T-helper 2 cell (primary cell): ENCODE measurements around the gene HERC2.
"Not testable (repeated sequence)": the region's sequence is repeated elsewhere in the genome, so short reads cannot be mapped to it uniquely, and the experiment has no call there.

Experiments used
- DNase-seq, 5 experiments: peaks; one replicate each; pipeline versions ENCODE4 v3.0.0 to v3.0.0-alpha.2; 2012 to 2022

HERC2 gene

DNA sequence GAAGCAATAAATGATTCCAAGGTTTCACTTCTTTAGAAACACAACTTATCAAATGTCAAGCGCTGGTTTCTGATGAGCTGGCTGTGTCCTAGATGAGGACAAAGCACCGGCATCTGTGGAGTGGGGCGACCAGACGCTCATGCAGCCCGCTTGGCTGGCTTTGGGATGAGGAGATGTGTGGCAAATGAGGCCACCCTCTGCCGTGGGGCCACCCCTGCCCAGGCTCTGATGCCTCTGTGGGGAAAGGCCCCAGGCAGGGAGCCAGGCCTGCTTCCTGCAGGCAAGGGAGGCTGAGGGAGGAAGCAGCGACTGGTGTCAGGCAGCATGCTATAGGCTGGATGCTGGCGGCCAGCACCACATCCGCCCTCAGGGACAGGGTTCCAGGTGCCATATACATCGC lies 102.9 kb downstream of the HERC2 start:
- DNase-seq = no peak

DNA sequence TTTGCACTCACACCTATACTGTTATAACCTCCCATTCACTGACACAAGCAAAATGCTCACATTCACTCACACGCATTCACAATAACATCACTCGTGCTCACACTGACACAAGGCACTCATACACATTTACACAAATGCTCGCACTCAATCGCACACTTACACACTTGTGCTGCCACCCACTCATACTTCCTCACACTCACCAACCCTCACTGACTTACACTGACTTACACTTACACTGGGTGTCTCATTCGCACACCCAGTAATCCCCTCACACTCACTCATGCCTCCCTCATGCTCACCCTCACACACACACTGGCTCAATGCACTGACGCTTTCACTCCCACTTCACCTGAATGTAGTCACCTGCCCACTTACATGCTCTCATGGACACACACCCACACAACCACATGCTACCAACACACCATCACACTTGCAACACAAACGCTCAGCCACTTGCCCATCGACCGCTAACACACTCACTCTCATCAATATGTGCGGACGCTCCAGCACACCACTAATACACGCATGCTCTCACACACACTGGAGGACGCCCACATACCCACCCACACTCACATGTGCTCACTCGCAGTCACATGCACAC lies 104.9 kb downstream of the HERC2 start:
- DNase-seq = not testable (repeated sequence)

DNA sequence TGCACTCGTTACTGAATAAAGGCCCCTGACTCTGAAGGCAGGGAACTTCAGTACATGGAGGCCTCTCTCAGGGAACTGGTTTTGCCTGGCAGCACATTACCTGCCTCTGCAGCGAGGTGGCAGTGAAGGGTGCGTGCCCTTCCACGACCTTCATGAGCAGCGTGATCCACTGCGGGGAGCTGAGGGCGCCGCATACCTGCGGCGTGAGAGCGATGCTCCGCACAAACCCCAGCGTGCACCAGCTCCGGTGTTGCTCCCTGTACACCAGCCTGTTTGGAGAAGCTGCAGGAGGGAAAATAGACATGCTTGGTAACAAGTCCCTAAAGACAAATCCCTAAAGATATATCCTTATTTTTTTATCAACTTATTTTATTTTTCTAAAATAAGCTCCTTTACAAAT lies 106.5 kb downstream of the HERC2 start:
- DNase-seq = not testable (repeated sequence)

DNA sequence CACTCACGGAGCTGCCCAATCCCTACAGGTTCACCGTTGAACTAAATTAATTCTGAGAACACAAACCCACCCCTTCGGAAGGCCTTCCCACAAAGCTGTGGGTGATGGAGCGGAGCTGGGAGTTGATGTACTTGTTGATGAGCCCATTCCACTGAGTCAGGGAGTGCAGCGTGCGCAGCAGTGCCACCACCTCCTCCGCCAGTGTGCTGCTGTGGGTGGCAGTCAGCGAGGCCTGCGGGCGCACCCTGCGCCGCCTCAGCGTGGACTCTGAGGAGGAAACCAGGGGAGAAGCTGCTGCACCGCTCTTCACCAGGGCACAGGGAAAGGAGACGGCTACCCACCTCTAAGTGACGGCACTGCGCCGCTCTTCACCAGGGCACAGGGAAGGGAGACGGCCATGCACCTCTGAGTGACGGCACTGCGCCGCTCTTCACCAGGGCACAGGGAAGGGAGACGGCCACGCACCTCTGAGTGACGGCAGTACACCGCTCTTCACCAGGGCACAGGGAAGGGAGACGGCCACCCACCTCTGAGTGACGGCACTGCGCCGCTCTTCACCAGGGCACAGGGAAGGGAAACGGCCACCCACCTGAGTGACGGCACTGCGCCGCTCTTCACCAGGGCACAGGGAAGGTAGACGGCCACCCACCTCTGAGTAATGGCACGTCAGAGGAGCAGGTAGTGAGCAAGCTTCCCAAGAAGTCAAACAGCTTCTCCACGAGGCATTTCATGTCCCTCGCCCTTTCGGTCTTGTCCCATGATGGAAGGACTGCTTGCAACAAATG lies 107.8 kb downstream of the HERC2 start:
- not testable (repeated sequence) for DNase-seq

DNA sequence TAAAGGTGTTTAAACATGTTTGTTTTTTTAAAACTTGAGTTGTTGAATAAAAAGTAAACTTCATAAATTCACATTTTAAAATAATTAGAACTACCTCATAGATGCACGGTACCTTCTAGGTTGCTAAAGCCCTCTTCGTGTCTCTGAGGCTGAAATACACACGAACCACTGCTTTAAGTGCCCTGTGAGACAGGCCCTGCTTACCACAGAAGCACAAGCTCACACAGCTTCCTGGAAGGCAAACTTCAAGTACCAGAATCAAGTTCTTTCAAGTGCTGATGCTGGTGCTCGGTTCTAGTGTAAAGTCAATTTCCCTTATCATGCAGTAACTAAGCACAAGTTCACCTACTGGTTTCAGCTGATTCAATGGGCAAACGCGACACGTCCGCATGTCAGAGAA lies 108.6 kb downstream of the HERC2 start:
- DNase-seq = not testable (repeated sequence)

DNA sequence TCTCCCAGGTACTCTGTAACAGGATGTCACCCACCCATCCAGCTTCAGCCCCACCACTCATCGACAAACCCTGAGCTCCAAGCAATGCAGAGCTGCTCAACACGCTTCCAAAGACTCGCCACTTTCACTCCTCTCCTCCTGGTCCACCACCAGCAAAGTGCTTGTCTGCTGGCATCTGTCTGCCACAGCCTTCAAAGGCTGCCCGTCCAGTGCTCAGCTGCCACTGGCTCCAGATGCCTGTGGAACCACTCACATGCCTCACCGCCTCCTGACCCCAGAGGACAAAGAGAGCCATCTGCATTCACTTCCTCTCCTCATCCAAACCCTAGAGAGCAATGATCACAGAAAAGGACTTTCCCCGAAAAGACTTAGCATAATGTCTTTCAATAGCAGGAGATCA lies 113.4 kb downstream of the HERC2 start:
- no peak for DNase-seq

DNA sequence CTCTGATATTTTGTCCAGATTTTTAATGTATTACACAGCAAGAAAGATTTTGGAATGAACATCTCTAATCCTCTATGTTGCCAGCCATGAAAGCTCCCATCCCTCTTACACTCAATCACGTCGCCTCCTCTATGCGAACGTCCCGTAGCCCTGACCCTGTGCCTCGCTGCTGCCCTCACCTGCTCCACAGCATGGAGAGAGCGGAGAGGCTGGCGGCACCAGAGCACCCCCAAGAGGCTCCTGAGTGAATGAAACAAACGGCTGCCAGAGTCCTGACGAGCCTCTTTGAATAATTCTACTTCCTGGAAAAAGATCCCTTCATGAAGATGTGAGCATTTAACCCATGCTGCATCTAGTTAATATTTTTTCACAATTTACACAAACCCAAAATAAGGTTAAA lies 116.3 kb downstream of the HERC2 start:
- not testable (repeated sequence) for DNase-seq

DNA sequence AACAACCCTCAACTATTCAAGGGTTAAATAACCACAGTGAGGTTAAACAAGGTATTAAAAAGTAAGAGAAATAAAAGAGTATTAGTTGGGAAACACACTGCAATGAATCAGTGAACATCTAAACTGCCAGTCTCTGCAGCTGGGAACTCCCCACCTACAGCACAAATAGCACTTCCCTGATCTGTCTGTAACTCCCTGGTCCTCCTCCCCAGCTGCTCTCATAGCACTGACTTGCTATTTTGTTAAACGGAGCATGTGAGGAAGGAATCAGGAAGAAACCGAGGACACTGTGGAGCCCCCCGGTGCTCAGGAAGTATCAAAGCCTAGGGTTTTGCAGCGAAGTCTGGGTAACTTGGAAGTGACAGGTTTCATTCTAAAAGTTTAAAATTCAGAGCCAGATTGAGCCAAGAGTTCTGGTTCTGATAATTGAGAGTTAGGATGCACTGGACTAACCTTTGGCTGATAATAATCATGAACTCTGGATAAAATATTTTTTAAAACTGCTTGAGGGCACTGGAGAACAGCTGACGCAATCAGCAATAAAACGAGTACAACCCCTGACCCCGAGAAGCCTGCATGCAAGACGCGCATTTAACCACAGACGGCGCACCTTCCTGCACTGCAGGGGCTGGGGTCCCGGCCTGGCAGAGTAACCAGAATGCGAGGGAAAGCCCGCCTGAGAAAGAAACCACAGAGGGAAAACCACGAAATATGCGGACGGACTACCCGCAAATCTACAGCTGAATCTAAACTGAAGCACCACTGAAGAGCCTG lies 118.7 kb downstream of the HERC2 start:
- DNase-seq = peak in 1 of 5 experiments; percentile 56

DNA sequence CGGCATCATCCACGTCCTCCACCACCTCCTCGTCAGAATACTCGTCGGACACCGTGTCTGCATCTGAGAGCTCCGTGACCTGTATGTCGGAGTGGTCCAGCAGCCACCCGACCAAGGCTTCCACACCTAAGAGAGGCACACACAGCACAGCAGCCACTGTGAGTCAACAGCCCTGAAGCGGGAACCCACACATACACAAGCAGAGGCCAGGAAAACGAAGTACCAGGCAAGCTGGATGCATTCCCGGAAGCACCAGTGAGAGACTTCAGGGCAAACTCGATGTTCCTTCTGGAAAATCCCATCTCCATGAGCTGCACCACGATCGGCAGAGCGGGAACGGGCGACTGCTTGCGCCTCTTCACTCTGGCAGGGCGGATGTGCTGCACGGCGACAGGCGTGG lies 119.9 kb downstream of the HERC2 start:
- DNase-seq = not testable (repeated sequence)

DNA sequence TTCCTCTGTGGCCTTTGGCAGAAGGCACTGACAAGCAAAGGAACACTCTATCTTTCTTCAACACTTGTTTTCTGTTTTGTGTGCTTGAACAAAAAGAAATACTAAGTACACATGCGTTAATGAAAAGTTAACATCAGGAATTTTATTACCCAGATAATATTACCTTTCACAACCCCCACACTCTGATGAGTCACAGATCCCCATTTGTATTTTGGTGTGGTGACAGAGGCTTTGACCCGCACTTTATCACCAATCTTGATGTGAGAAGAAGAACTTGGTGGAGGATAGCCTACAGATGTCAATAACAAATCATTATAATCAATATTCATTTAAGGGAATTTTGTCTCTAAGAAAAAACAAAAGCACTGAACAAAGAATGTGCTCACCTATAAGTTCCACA lies 123.8 kb downstream of the HERC2 start:
- DNase-seq = not testable (repeated sequence)

DNA sequence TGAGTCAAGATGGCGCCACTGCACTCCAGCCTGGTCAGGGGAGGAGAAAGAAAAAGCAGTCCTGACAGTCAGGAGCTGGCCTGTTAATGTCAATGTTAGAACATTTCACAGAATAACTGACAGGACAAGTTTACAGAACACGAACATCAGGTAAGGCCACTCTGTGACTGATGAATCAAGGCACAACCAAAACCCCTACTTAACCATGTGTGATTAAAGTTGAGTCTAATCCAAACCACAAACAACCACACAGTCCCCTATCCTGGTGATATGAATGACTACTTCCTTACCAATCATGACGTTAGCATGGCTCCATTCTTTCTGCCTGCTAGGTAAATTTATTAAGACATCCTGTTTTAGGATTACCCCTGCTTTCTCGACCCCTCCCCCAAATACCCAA lies 124.3 kb downstream of the HERC2 start:
- peak in 1 of 5 experiments; percentile 83 for DNase-seq

DNA sequence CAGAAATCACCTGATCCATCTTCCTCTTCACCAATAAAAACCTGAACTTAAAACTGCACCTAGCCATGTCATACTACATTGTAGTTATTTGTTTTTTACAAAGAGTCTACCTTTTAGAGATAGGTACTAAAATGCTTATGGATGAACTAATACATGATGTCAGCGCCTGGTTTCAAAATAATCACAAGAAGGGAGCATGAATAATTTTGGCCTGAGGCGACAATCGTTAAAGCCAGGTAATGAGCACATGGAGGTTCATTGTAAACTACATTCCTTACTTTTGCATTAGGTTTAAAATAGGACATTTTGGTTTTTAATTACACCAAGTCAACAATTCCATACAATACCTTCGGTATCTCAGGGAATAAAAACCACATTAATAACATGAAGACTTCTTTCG lies 125.4 kb downstream of the HERC2 start:
- DNase-seq = not testable (repeated sequence)

DNA sequence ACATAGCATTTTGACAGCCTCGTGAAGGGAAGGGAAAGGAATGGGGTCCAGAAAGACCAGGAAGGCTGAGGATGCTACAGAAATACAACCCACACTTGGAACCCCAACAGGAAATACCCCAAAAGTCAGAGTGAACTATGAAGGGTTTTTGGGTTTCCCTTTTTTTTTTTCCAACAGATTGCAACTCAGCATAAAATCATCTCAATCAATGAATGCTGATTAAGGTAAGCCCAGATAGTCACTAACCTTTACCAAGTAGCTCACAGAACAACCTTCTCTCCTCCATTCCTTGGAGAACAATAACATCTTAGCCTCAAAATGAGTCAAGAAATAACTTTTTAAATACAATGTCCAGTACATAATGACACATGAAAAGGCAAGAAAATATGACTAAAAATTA lies 129.2 kb downstream of the HERC2 start:
- DNase-seq = no peak

DNA sequence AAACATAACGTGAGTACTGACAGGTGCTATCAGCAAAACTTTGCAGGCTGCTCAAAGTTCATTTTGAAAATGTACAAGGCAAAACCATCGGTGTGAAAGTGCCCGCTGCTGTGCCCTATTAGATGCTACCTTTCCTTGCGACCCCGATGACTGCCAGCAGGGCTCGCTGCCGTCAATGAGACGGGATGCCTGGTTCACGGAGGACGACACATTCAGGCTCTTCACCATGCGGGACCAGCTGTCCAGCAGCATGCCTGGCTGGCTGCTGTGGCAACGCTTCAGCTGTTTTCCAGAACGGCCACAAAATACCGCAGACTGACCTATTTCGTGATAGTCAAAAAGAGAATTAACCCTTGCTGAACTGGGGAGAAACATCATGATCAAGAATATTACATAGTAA lies 130.1 kb downstream of the HERC2 start:
- no peak for DNase-seq

DNA sequence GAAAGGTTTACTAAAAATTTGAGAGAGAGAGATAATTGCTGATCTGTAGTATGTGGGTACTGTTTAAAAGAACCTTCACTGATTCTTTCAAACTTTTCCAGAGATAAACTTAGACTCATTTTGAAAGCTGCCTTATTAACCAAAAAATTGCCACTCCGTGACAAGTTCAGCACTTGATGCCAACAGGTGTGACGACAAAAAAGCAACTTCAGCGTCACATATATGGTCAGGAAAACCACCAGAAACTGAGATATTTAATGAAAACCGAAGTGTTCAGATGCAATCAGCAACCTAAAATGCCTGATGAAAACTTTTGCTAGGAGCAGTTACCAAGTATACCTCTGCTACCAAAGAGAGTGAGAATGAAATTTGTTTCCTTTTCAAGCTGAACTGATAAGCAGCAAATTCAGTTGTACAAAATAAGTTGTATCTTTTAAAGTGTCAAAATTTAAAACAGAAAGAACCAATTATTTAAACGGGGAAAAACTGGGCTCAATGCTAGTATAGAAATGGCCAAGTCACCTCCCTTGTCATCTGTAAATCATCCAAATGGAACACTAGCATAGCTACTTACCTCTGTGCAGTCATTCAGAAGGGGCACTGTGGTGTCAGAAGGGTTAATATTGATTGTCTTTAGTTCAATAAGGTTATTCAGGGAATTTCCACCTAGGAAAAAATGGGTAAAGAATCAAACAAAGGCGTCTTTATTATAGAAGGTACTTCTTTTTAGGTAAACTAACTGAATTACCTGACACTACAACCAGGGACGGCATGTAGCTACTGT lies 131.4 kb downstream of the HERC2 start:
- DNase-seq = peak in 1 of 5 experiments; percentile 94

DNA sequence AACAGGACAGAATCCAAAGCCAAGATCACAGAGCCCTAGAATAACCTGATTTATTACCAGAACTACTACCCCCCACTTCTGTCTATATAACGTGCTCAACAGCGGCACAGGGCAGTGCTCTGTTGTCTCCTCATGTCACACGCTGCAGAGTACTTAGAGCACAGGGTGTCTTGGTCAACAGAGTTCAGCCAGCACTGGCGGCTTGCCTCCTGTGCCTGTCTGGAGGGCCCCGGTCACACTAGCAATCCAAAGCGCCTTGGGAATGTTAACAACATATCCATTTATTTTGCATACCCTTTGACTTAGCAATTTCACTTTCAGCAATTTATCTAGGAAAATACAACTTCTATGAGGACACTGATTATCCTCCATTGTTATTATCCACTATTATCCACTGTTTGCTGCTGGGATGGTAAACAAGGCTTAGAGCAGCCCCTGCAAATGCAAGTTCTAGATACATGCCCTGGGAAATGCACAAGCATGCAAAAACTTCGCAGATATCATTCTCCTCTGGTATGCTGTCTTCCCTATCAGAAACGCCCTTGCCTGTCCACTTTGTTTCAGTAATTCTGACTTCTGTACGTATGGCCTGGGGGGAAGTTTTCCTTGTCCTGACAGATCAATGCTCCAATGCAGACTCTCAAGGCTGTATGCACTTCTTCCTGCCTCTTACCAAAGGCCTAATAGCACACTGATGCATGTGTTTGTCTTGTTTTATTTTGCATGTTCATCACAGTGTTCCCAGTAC lies 136.7 kb downstream of the HERC2 start:
- DNase-seq = no peak

DNA sequence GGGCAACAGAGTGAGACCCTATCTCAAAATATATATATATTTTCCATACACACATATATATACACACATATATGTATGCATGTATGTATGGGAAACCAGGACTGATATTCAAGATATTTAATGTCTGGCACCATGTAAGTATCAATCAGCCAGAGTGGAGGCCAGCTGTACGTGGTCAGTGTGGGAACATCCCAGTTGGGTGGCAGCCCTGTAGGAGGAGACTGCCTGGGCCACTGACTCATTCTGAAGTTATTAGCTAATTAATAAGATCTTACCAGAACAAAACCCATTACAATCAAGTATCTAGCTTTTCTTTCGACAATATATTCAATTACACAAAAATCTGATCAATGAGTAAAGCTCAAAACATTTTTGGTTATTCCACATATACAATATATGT lies 137.8 kb downstream of the HERC2 start:
- no peak for DNase-seq

DNA sequence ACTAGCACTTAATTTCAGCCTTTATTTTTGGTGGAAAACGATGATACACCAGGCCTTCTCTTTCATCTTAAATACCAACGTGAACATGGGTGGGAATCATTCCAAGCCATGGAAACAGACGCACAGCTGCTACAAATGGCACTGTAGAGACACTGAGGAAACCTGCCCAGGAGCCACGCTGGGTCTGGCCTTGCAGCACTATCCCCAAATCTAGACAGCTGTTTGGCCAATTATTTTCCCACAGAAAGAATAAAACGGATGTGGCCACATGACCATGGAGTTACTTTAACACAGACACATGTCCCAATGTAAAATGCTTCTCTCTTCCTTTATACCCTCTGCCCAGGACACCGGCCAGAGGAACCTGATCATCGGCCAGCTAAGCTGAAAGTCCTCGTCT lies 139.2 kb downstream of the HERC2 start:
- no peak for DNase-seq

DNA sequence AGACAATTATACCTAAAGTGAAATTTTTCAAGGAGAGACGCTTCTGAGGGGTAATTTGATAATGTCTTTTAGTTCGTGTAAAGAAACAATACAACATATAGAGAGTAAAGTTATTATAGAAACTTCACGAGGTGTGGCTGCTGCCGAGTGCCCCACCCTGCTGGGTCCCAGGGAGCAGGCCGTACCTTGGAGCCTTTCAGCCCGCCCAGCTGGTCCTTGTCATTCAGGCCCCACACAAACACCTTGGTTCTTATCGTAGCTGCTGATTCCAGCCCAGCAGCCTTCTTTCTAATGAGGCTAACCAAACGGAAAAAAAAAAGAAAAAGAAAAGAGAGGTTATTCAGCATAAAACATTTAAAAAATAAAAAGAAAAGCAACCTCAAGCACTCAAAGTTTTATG lies 139.8 kb downstream of the HERC2 start:
- DNase-seq = no peak

DNA sequence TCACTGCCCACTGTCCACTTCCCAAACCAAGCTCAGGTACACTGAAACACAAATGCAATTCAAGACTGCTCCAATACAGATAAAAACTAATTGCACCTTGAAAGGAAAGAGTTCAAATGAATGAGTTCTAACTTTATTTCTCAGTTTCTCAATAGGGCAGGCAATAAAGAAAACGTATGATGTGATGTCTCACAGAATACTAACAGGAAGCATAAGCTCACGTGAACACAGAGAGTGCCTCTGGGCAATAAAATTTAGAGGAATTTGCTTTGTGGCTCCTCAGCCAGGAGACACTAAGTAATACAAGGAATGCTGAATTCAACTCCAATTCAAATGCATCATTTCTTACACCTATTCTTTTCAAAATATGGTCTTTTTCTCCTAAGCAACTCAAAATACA lies 140.6 kb downstream of the HERC2 start:
- no peak for DNase-seq

DNA sequence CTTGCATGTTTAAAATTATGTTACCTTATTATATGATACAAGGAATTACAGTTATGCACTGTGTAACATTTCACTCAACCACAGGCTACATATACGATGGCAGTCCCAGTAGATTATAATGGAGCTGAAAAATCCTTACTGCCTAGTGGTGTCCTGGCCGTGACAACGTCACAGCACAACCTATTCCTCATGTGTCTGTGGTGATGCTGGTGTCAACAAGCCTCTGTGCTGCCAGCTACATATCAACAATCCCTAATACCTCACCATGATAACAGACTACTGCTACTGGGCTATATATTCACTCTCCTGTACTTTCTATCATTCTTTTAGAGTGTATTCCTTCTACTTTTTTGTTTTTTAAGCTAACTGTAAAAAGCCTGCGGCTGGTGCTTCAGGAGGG lies 142.7 kb downstream of the HERC2 start:
- DNase-seq = no peak

DNA sequence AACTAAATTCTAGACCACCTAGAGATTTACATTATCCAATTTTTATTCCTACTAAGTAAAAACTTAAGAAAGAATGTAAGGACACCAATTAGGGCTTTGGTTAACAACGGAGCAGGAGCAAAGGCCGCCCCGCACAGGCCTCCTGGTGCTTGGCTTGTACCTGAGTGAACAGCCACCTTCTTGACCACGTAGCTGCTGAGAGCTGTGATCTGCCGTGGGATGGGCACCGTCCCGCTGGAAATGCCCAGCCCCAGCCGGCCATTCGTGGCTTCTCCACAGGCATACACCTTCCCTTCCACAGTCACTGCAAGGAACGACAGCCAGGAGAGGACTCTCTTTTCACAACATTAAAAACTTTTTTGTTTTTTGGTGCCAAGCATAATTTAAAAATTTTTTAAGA lies 143.3 kb downstream of the HERC2 start:
- DNase-seq = no peak
